NCI-H1694 treated with DMSO at 0.1 percent for 48 hours (cell line): Measurements from ENCODE around the gene FBXW11.
A peak's percentile ranks its signal among the peaks of the same experiment; 100 is the strongest.
"Not testable (repeated sequence)": the region's sequence is repeated elsewhere in the genome, so short reads cannot be mapped to it uniquely, and the experiment has no call there.

Experiments
- DNase-seq: peaks from one replicate; lab custom pipeline; 2025; lab: John Stamatoyannopoulos, UW

Gene FBXW11

GRCh38 chr5:172020110-172020786, 13.8 kb upstream of the FBXW11 start:
- not testable (repeated sequence) for DNase-seq

DNA sequence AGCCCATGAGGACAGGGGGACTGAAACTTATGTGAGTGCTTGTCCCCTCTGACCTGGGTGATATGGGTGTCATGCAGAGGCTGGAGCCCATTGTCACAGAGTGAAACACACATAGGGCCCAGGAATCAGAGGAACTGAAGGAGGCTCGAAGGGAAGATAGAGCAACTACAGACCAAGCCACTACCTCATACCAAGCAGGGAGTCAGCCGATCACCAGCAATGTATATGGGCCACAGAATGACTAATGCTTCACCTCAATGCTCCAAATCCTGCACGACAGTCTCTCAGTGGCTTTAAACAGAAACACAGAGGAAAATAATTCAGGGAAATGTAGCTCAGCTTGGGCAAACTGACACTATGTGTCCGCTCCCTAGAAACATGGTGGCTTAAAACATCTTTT, 8.9 kb upstream of the FBXW11 start:
- DNase-seq: no peak

- peak; percentile 47 for DNase-seq
Measured at GRCh38 chr5:172010278-172010677, 3.8 kb upstream of the FBXW11 start.

DNA sequence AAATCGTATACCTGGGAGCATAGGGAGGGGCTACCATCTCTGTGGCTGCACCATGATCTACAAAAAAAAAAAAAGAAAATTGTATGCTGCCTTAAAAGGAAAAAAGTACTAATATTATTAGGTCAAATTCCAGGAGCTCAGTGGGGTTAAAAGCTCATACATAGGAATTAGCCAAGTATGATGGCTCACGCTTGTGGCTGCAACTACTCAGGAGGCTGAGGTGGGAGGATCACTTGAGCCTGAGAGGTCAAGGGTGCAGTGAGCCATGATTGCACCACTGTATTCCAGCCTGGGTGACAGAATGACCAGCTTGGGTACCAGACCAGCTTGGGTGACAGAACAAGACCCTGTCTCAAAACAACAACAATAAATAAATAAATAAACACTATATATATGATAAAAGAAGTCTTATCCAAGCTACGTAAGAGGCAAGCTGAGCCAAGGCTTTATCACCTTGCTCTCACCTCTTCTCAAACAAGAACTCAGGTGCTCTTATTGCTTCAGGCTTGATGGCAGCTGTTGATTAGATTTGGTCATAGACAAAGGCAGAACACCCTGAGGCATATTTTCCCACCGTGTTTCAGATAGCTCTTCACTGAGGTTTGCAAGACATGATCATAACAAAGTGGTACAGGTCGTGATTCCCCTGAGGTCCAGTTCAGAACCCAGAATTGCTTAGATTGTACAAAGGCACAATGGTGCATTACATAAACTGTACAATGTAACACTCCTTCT, 3.3 kb upstream of the FBXW11 start:
- DNase-seq: no peak

- no peak for DNase-seq
Measured at GRCh38 chr5:172008689-172009141, 2.3 kb upstream of the FBXW11 start.

DNA sequence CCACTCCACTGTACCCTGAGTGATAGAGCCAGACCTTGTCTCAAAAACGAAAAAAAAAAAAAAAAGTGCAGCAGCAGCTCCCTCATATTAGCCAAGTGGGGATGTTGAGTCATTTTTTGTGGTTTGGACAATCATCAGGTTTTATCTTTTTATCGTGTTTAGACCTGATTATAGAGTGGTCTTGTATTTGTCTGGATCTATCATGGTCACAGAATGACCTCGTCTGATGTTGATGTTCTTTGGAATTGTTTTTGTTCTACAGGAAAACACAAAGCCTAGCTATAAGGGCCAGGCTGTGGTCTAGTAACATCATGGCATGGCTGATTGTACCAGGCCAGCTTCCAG, 1.6 kb upstream of the FBXW11 start:
- DNase-seq: no peak

DNA sequence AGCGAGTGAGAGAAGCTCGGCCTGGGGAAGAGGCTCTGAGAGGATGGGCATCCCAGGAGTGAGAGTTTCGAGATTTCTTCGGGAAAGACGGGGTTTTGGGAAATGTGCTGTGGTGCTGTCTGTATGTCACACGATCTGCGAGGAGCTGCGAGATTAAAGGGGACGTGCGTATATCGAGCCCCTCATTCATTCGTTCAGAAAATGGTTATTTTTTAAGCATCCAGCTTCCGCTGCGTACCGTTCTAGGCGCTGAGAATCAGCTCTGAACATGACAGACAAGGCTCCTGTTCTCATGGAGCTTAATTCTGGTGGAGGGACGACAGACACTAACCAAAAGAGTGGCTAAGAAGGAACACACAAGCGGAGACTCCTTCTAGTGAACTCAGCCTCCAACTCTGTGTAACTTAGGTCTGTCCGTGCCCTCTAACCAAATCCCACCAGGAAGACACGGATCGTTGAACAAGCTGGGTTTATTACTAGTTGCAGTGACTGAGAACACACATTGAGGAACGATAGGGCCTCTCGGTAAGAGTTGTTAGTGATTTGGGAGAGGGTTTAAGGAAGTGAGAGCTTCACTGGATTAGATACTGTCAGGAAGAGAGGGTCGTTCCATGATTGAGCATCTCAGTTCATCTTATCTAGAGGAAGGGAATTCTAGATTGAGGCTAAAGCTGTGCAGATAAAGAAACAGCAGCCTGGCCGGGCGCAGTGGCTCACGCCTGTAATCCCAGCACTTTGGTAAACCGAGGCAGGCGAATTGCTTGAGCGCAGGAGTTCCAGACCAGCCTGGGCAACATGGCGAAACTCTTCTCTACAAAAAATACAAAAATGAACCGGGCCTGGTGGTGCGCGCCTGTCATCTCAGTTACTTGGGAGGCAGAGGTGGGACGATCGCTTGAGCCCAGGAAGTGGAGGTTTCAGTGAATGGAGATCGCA, 1.0 kb upstream of the FBXW11 start:
- DNase-seq: no peak

- no peak for DNase-seq
Measured at GRCh38 chr5:172005708-172006320, 624 bp downstream of the FBXW11 start.

DNA sequence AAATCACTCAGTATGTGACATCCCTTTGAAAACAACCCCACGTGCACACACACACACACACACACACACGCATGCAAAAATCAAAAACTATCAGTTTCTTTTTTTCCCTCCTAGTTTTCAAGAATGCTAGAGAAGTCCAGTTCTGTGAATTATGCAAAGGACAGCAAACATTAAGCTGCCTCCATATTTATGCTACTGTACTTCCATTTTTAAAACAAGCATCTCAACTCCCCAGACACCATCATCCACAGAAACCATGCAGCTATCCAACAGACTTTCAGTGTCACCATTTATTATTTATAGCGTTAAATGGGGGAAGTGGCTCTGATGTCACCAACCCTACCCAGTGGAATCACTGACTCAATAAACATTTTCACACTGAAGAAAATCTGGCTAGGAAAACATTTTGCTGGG, 1.6 kb downstream of the FBXW11 start:
- DNase-seq: no peak

GRCh38 chr5:172003746-172004145, 2.7 kb downstream of the FBXW11 start:
- no peak for DNase-seq

DNA sequence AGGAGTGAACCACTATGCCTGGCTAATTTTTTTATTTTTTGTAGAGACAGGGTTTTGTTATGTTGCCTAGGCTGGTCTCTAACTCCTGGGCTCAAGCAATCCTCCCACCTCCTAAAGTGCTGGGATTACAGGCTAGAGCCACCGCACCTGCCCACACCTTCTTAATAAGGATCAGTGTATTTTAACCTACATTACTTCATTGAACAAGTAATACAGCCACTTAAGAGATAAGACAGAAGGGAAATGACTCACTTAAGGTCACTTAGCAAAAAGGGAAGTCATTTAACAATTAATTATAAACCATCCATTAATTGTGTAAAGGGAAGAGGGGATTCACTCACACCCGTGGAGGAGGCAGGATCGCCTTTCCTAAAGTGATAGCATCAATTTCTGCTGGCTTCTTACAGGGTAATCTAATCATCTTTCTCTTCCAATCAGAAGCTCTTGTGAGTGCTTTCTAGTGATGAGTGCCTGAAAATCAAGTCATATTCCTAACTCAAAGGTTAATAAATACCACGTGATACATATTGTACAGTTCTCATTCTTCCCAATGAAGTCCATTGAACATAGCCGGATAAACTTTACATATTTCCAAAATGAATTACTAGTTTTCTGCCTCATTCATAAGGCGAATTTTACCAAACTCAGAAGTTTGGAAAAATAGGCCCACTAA, 3.5 kb downstream of the FBXW11 start:
- DNase-seq: no peak

DNA sequence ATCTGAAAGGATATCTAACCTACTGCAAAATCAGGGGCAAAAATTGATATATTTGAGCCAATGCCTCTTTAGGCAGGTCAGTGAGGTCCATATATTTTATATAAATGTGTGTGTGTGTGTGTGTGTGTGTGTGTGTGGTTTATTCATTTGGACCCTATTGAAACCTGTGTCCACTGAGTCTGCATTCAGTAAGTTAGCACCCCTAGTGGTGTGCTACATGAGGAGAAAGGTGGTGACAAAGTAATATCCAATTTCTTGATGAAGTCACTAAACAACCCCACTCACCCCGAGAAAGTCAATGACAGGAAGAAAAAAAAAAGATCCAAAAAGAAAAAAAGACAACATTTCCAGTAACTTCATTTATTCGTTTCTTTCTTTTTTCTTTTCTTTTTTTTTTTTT, 4.1 kb downstream of the FBXW11 start:
- DNase-seq: no peak

DNA sequence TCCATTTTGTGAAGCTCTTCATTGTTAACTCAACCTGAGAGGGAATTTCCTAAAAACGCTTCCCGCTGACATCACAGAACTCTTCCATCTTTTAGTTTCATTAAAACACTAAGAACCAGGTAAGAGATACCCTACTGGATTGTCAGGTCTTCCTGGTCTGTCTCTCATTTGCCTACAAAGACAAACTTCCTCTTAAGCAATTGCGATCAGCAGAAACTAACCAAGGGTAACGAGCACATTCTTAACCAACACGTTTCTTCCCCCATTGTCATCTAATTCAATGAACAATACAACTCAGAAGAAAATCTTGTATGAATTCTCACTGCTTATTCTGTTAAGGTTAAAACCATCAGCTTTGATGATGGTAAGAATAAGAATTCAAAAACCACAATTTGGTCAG, 6.6 kb downstream of the FBXW11 start:
- DNase-seq: no peak

DNA sequence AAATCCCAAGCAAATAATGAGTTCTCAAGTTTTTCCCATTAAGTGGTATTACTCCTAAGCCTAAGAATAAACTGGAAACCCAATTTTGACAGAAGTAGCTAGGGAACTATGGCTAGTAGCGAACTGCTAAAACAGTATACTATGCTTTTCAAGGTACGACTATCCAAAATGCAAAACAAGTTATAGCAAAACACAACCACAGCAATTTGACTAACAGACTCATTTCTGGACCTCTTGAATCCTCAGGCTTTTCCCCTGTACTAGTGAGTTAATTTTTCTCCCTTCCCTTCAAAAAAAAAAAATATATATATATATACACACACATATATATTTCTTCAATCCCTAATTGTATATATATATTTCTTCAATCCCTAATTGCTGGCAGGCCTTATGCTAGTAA, 7.3 kb downstream of the FBXW11 start:
- no peak for DNase-seq

GRCh38 chr5:171997011-171997410, 9.4 kb downstream of the FBXW11 start:
- no peak for DNase-seq

GRCh38 chr5:171992813-171993212, 13.6 kb downstream of the FBXW11 start:
- DNase-seq: no peak

DNA sequence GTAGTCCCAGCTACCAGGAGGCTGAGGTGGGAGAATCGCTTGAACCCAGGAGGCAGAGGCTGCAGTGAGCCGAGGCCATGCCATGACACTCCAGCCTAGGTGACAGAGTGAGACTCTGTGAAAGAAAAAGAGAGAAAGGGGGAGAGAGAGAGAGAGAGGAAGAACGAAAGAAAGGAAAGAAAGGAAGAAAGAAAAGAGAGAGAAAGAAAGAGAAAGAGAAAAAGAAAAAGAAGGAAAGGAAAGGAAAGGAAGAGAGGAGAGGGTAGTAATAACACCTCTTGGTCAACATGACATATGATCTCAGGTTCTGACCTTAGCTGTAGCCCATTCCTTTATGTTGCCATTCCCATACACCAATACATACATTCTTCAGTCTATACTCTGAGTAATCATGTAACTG, 14.1 kb downstream of the FBXW11 start:
- no peak for DNase-seq

DNA sequence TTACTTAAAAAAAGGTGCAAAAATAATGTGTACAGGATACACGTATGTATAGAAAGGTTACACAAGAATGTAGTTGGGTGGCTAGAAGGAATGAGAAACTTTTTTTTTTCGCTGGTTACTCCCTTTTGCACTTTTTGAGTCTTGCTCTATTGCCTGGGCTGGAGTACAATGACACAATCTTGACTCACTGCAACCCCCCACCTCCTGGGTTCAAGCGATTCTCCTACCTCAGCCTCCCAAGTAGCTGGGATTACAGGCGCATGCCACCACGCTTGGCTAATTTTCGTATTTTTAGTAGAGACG, 15.8 kb downstream of the FBXW11 start:
- DNase-seq: no peak

- DNase-seq: no peak
Measured at GRCh38 chr5:171989946-171990712, 16.3 kb downstream of the FBXW11 start.

DNA sequence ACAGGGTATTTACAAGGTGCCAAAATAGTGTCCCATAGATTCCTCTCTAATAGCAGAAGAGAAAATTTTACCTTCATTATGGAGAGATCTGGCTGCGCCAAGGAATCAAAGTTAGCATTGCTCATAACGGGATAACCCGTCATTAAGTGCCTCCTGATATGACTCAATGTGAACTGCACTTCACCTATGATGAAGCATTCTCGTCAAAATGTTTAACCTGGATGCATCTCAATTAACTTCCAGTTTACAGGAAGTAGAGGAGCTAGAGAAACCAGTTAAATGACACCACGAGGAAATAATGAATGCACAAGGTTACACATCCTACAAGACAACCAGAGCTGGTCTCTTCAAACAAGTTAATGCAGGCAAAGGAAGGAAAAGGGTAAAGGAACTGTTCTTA, 17.2 kb downstream of the FBXW11 start:
- DNase-seq: no peak

DNA sequence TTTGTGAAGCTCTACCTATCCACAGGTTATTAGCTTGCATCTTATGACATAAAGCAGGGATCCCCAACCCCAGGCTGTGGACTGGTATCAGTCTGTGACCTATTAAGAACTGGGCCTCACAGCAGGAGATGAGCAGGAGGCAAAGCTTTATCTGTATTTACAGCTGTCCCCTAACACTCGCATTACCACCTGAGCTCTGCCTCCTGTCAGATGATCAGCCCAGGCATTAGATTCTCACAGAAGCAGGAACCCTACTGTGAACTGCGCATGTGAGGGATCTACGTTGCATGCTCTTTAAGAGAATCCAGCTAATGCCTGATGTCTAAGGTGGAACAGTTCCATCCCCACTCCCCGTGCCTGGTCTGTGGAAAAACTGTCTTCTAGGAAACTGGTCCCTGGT, 19.7 kb downstream of the FBXW11 start:
- no peak for DNase-seq
